Hepatic stellate cell (primary cell): Measurements from ENCODE around the gene CYB561A3.

Experiments
- DNase-seq: peaks from one replicate; pipeline ENCODE4 v3.0.0; 2011; ENCODE audit warnings: low spot score

CYB561A3 gene

DNA sequence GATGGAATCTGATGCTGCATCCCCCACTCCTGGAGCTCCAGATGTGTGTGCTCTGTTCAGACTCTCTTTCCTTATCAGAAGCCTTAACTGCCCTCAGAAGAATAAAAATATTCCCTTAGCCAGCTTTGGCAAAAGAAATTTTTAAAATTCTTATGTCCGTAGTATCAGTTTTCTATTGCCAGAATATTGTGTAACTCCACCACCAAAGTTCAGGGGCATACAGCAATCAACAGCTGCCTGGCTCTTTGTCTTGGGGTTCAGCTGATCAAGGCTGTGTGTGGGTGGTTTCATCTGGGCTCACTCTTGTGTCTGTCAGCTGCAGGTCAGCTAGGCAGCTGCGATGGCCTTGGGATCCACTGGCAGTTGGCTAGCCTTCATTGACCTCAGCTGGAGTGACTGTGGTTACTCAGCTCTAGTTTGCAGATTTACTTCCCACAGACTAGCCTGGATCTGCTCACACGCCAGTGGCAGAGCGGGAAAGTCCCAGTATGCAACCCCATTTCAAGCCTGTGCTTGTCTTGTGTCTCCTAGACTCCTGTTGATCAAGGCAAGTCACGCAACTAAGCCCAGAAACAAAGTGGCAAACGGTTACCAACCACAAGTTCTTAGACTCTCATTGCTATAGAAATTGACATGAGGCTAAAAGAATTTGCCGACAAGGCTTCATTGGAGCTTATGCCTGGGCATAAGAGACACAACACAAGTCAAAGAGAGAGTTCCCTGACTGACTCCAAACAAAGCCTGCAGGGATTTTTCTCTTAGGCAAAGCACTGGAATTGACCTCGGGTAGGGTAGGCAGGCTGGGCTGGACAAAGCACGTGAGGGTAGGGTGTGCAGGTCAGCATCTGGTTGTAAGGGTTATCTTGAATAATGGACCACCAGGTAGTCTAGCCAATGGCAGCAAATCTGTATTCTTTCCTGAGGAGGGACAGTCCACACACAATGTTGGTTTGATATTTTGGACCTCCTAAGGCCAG is 8.0 kb upstream of the CYB561A3 start:
- peak; percentile 49 for DNase-seq

DNA sequence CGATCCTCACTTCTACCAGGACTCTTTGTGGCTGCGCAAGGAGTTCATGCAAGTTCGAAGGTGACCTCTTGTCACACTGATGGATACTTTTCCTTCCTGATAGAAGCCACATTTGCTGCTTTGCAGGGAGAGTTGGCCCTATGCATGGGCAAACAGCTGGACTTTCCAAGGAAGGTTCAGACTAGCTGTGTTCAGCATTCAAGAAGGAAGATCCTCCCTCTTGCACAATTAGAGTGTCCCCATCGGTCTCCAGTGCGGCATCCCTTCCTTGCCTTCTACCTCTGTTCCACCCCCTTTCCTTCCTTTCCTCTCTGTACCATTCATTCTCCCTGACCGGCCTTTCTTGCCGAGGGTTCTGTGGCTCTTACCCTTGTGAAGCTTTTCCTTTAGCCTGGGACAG is 7.0 kb upstream of the CYB561A3 start:
- DNase-seq, result no peak

- no peak for DNase-seq
Observed at GRCh38 chr11:61367406-61367805, 5.7 kb upstream of the CYB561A3 start.

DNA sequence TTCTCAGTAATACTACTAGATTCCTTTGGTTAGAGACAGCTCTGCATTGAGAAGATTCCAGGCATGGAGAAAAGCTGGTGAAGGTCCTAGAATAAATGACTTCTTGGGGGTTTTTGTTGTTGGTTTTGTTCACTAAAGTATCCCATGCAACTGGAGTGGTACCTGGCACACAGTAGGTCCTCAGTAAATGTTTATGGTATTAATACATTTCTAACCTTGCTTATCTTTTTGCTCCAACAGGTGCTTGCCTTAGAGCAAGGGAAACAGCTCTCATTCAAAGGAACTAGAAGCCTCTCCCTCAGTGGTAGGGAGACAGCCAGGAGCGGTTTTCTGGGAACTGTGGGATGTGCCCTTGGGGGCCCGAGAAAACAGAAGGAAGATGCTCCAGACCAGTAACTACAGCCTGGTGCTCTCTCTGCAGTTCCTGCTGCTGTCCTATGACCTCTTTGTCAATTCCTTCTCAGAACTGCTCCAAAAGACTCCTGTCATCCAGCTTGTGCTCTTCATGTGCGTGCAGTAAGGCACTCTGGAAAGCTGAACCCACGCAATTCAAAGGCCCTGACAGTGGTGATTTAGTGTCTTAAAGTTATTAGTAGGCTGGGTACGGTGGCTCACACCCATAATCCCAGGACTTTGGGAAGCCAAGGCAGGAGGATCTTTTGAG is 2.5 kb upstream of the CYB561A3 start:
- DNase-seq, result no peak

GRCh38 chr11:61362542-61362875 is 827 bp upstream of the CYB561A3 start:
- DNase-seq, result peak; percentile 59

GRCh38 chr11:61361237-61361740 is 393 bp downstream of the CYB561A3 start:
- no peak for DNase-seq

- DNase-seq, result no peak
Observed at GRCh38 chr11:61359516-61359915, 2.2 kb downstream of the CYB561A3 start.

GRCh38 chr11:61358566-61358965 is 3.1 kb downstream of the CYB561A3 start:
- DNase-seq, result no peak

GRCh38 chr11:61357894-61358239 is 3.8 kb downstream of the CYB561A3 start:
- DNase-seq, result no peak

DNA sequence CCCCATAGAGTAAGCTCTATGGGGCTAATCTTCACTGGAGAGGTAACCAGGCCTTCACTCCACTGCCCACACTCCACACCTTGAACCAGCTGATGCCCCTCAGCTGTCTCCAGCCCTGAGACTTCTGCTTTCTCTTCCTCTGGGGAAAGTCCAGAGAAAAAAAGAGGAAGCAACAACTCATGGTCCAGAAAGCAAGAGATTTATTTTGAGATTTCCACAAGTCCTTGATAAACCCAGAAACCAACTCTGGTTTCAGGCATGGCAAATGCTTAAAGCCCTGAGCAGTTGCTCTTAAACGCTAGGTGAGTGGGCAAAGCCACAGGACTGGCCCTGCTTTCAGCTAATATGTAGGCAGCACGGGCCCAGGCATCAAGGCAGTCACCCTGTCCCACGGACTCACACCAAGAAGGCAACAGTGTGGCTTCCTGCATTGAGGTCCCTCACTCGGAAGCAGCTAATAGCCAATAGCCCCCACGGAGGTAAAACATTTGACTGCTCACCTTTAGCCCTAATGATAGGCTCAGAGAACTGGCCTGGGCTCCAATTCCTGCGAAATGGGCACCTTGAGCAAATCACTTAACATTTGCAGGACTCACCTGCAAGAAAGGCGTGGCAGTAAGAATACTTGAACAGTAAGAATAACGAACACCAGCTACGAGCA is 4.3 kb downstream of the CYB561A3 start:
- DNase-seq, result no peak

GRCh38 chr11:61356706-61357105 is 5.0 kb downstream of the CYB561A3 start:
- no peak for DNase-seq

GRCh38 chr11:61354208-61354607 is 7.5 kb downstream of the CYB561A3 start:
- DNase-seq, result no peak

DNA sequence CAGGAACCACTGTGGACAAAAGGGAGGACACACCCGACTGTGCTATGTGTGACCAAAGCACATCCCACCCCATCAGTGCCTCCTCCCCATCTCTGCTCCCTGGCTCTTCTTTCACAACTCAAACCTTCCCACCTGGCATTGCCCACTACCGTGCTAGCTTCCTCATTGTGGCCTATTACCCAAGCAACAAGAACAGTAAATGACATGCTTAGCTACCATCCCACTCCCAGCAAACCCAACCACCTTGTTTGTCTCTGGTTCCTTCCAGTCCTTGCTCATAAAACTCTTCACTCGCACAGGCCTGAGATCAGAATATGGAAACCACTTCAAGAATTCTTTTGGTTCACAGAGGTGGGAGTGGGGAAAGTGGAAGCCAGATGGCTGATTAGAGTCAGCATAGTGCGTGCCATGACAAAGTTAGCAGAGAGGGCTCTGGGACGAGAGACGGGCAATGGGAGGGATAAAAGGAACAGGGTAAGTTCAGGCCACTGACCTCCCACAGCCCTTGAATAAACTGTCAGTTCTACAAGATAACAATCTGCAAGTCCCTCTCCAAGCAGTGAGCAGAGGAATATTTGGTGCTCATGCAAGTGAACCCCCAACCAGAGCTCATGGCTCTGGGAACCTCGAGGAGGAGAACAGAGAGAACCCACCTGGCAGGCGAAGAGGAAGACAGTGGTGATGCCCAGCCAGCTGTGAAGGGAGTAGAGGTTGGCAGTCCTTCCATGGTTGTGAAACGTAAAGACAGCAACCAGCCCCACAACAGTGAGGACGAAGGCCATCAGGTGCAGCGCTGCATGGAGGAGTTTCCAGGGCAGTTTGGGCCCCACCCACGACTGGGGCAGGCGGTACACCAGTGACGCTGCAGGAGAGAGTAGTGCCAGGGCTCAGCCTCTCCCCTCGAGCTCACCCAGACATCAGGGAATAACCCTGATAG is 8.3 kb downstream of the CYB561A3 start:
- no peak for DNase-seq

DNA sequence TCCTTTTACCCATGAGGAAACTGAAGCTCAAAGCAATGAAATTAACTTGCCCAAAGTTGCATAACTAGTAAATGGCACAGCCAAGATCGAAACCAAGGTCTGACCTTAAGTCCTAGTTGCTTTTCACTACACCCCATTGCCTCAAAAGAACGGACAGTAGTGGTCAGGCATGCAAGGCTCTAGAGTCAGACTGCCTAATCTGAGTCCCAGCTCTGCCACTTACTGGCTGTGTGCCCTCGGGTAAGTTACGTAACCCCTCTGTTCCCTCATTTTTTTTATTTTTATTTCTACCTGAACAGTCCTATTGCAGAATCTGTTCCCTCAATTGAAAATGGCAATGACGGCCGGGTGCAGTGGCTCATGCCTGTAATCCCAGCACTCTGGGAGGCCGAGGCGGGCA is 9.6 kb downstream of the CYB561A3 start:
- no peak for DNase-seq

DNA sequence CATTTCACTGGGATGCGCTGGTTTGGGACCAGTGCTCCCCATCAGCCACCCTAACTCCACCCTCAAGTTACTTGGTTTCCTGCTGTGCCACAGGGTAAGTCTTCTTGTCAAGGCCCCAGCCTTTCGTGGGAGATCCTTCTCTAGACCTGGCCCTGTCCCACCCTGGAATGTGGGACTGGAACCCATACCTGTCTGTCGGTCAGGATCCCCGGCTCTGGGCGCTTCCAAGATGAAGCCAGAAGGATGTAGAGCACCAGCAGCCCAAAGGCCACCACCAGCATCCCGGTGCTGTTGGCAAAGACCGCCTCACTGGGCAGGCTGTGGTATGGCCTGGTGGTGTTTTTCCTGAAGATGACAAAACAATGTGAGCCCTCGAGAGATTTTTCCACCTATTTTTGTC is 10.9 kb downstream of the CYB561A3 start:
- DNase-seq, result no peak

DNA sequence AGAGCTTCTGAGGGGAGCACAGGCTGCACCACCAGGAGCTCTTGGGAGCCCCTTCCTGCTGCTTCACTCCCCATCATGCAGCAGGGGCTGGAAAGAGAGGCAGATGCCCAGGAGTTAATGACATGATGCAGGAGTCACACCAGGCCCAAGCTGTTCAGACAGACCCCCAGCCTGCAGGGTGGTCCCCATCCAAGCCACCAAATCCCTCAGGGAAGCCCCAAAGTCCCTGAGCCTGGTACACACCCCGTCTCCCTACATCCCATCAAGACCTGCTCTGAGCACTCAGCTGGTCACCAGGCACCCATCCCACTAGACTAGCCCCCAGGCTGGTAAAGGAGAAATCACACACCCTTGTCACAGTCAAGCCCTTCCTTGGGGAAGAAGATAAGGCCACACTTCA is 11.3 kb downstream of the CYB561A3 start:
- DNase-seq, result no peak

DNA sequence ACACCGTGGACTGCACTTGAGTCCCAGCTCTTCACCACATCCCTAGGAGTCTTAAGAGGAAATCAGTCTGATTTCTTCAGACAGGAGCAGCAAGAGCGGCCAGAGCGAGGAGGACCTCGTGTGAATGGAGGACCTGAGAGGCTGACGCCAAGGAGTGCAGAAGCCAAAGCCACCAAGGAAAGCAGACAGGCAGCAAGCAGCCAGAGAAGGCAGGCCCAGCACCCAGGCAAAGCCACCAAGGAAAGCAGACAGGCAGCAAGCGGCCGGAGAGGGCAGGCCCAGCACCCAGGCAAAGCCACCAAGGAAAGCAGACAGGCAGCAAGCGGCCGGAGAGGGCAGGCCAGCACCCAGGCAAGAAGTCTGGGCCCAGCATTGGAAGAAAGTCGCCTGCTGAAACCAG is 11.8 kb downstream of the CYB561A3 start:
- no peak for DNase-seq

DNA sequence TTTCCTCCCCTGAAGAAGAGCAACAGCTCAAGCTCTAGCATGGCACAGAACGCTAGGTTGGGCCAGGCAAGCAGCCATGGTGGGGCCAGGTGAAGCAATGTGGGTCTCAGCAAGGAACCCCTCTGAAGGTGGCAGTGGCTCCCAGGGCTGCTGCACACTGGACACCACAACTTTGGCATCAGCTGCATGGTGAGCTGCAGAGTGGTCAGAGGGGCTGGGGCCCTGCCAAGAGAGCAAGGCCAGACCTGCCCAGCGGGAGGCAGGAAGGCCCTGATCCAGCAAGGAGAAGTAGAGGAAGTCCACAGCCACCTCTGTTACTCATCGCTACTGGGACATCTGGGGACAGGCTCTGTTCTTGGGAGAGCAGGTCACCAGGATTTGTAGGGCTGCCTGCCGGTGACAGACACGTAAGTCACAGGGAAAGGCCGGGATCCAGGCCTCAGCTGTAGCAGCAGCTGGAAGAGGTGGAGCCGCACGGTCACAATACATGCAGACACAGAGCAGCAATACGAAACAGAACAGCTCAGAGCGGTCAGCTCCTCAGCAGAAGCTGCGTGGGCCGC is 12.4 kb downstream of the CYB561A3 start:
- DNase-seq, result no peak

GRCh38 chr11:61347916-61348461 is 13.7 kb downstream of the CYB561A3 start:
- DNase-seq, result peak; percentile 65

- DNase-seq, result no peak
Observed at GRCh38 chr11:61345954-61346843, 15.5 kb downstream of the CYB561A3 start.
